ENCODE data around the gene NRDC. TPM values are rescaled to one million over a fixed set of nuclear protein-coding genes. Genes with fewer than 3 reads are reported as not detected.

NRDC gene
- total RNA-seq, 1 donor from 2014 or later, result 141 TPM

DNA sequence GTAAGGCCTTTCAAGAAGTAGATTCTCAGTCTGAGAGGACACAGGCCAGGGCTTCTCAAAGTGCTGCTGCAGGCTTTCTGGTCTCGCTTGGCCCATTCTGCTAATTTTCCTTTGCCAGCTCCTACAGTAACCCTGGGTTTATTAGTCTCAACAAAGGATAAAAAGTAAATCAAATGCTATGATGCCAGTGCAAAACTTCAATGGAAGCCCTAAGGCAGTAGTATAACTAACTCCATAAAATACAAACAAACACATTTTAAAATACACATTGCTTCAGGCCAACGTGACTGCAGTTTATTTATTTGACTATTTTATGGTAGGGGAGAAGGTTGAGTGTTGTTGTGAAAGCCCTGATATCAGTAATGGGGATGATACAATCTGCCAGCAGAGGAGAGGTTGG lies 89.6 kb downstream of the NRDC start:
- no peak overlapping the region for H3K27ac ChIP-seq
- H3K36me3 Mint-ChIP-seq, result peaks cover 53% of the 10 kb centered on the region

DNA sequence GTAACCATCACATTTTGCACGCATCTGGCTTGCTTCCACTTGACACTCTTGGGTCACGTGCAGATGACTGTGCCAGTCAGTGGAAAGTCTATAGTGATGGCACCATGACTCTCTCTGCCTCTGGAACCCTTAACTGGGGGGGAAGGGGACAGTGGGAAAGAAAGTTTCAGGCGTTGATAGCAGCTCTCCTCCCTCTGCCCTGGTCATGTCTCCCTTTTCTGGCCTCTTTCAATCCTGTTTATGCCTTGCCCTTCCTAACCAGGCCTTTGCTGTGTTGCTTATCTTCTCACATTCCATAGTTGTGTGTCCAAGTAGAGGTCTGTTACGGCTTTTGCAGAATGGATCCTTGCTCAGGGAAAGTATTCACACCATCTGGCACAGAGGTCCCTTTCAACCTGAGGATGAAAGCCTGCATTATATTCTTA lies 93.5 kb downstream of the NRDC start:
- Mint-ChIP-seq H3K9me3 (no peaks in the 10 kb centered on the region), H3K4me1 (no peaks in the 10 kb centered on the region), H3K27me3 (ENCODE audit: insufficient read depth, low read depth) (no peaks in the 10 kb centered on the region), H3K36me3 (peaks cover 34% of the 10 kb centered on the region), H3K4me3 (no peak overlapping the region), H3K27ac (no peak overlapping the region)
- peaks cover 11% of the 10 kb centered on the region for H3K36me3 ChIP-seq
- H3K27ac ChIP-seq, result no peak overlapping the region
- no peak overlapping the region for H2AFZ ChIP-seq (replicated peaks)
- no peak overlapping the region for H3K4me3 ChIP-seq
- DNase-seq (ENCODE audit: low spot score), result no peak
- no peaks in the 10 kb centered on the region for H3F3A ChIP-seq (ENCODE audit: low read depth)
- no peaks in the 10 kb centered on the region for H3K4me1 ChIP-seq
- no peaks in the 10 kb centered on the region for H3K27me3 ChIP-seq
- H3K79me2 ChIP-seq (ENCODE audit: low read depth), result no peaks in the 10 kb centered on the region
- H3K9me3 ChIP-seq (ENCODE audit: low read depth), result no peaks in the 10 kb centered on the region
- no peak overlapping the region for H3K4me2 ChIP-seq
- TF ChIP-seq, protein P1, sequence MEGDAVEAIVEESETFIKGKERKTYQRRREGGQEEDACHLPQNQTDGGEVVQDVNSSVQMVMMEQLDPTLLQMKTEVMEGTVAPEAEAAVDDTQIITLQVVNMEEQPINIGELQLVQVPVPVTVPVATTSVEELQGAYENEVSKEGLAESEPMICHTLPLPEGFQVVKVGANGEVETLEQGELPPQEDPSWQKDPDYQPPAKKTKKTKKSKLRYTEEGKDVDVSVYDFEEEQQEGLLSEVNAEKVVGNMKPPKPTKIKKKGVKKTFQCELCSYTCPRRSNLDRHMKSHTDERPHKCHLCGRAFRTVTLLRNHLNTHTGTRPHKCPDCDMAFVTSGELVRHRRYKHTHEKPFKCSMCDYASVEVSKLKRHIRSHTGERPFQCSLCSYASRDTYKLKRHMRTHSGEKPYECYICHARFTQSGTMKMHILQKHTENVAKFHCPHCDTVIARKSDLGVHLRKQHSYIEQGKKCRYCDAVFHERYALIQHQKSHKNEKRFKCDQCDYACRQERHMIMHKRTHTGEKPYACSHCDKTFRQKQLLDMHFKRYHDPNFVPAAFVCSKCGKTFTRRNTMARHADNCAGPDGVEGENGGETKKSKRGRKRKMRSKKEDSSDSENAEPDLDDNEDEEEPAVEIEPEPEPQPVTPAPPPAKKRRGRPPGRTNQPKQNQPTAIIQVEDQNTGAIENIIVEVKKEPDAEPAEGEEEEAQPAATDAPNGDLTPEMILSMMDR (IDR thresholded peaks at IDR 0.05), result no peak
- TF ChIP-seq EZH2 (IDR thresholded peaks at IDR 0.05) (no peak), EZH2phosphoT487 (IDR thresholded peaks at IDR 0.05) (no peak)
- no peaks in the 10 kb centered on the region for H4K20me1 ChIP-seq (ENCODE audit: low read depth)
- H3K9ac ChIP-seq, result no peak overlapping the region

More for the DNA sequence above, 89.6 kb downstream of the NRDC start:
- Histone ChIP-seq H3K4me1 (no peaks in the 10 kb centered on the region), H4K20me1 (ENCODE audit: low read depth) (peaks cover 3% of the 10 kb centered on the region), H3K4me3 (no peak overlapping the region), H3K4me2 (no peak overlapping the region), H3K9me3 (ENCODE audit: low read depth) (no peaks in the 10 kb centered on the region), H3K9ac (no peak overlapping the region), H3K79me2 (ENCODE audit: low read depth) (no peaks in the 10 kb centered on the region), H3K36me3 (peaks cover 6% of the 10 kb centered on the region), H3K27me3 (no peaks in the 10 kb centered on the region), H2AFZ (replicated peaks) (no peak overlapping the region), H3F3A (ENCODE audit: low read depth) (no peaks in the 10 kb centered on the region)
- no peak for TF ChIP-seq EZH2 (IDR thresholded peaks at IDR 0.05)
- TF ChIP-seq EZH2phosphoT487 (IDR thresholded peaks at IDR 0.05), result no peak
- TF ChIP-seq, protein P1 (IDR thresholded peaks at IDR 0.05), result no peak
- H3K27ac Mint-ChIP-seq, result no peak overlapping the region
- H3K4me1 Mint-ChIP-seq, result no peaks in the 10 kb centered on the region
- no peaks in the 10 kb centered on the region for H3K9me3 Mint-ChIP-seq
- H3K4me3 Mint-ChIP-seq, result no peak overlapping the region
- no peak for DNase-seq (ENCODE audit: low spot score)
- no peaks in the 10 kb centered on the region for H3K27me3 Mint-ChIP-seq (ENCODE audit: insufficient read depth, low read depth)

DNA sequence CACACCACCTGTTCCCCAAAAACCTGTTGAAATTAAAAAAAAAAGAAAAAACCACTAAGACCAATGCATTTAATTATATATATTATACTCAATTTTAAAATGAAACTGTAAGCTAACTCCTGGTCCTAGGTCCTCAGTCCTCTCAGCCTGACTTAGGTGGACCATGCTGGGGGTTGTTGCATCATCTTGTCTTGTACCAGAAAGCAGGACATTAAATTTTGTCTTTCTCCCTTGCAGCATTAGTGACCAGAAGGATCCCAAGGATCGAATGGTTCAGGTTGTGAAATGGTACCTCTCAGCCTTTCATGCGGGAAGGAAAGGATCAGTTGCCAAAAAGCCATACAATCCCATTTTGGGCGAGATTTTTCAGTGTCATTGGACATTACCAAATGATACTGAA lies 97.6 kb downstream of the NRDC start:
- Histone ChIP-seq H3K9ac (no peak overlapping the region), H3K79me2 (ENCODE audit: low read depth) (no peaks in the 10 kb centered on the region), H4K20me1 (ENCODE audit: low read depth) (no peaks in the 10 kb centered on the region), H3K4me2 (no peak overlapping the region), H3K9me3 (ENCODE audit: low read depth) (no peaks in the 10 kb centered on the region), H3K4me1 (no peaks in the 10 kb centered on the region), H3K27ac (no peak overlapping the region), H3K27me3 (no peaks in the 10 kb centered on the region), H3K4me3 (no peak overlapping the region), H3K36me3 (peaks cover 20% of the 10 kb centered on the region), H3F3A (ENCODE audit: low read depth) (no peaks in the 10 kb centered on the region), H2AFZ (replicated peaks) (no peak overlapping the region)
- Mint-ChIP-seq H3K36me3 (peaks cover 26% of the 10 kb centered on the region), H3K9me3 (no peaks in the 10 kb centered on the region), H3K27ac (no peak overlapping the region), H3K27me3 (ENCODE audit: insufficient read depth, low read depth) (no peaks in the 10 kb centered on the region), H3K4me3 (no peak overlapping the region), H3K4me1 (no peaks in the 10 kb centered on the region)
- no peak for DNase-seq (ENCODE audit: low spot score)
- TF ChIP-seq, protein P1 (IDR thresholded peaks at IDR 0.05), result no peak
- no peak for TF ChIP-seq EZH2phosphoT487 (IDR thresholded peaks at IDR 0.05)
- TF ChIP-seq EZH2 (IDR thresholded peaks at IDR 0.05), result no peak
